Measurements from ENCODE around the gene OR5H2. TPM values are rescaled to one million over a fixed set of nuclear protein-coding genes. Genes with fewer than 3 reads are reported as not detected.

Gene OR5H2
- total and polyA plus RNA-seq, 2 of the 8 experiments (the other 6 are each of a cell fraction or from before 2014, with no cell fraction given) = not detected

- Histone ChIP-seq H3K4me2 (ENCODE audit: insufficient read depth in 1 of 2, low read depth in 2 of 2, low read length in 2 of 2) (no peak within 1 kb of the TSS), H3K9me3 (ENCODE audit: insufficient read depth in 2 of 2, low read depth in 1 of 2, low read length in 1 of 2) (0 out of 4 replicates have a peak, but pooled peaks cover 0 to 3% of the 10 kb centered on the region in 2 experiments), H2AK5ac (ENCODE audit: low read depth, low read length) (no peak within 1 kb of the TSS), H3K36me3 (ENCODE audit: control insufficient read depth in 2 of 4, insufficient read depth in 4 of 4, low read length in 3 of 4) (no peaks in the 10 kb centered on the region), H3K56ac (replicated peaks; ENCODE audit: insufficient read length, low read depth, low read length) (no peak within 1 kb of the TSS), H3K79me1 (ENCODE audit: low read depth, low read length) (no peaks in the 10 kb centered on the region), H3K27ac (ENCODE audit: low read depth, low read length) (no peak within 1 kb of the TSS), H3K23ac (ENCODE audit: insufficient read length) (no peak within 1 kb of the TSS), H4K20me1 (replicated peaks in 1 of 2; ENCODE audit: control insufficient read depth in 1 of 2, insufficient read depth in 2 of 2, low read length in 2 of 2) (no peaks in the 10 kb centered on the region), H4K8ac (ENCODE audit: extremely low read depth, insufficient read depth, low read length) (no peak within 1 kb of the TSS), H2BK15ac (ENCODE audit: low read length) (no peak within 1 kb of the TSS), H2BK120ac (replicated peaks; ENCODE audit: low read depth, low read length) (no peak within 1 kb of the TSS), H2BK5ac (ENCODE audit: low read depth, low read length) (no peak within 1 kb of the TSS), H2BK20ac (ENCODE audit: low read length) (no peak within 1 kb of the TSS), H2BK12ac (ENCODE audit: low read depth, low read length) (no peak within 1 kb of the TSS), H3K4ac (replicated peaks; ENCODE audit: insufficient read length, low read depth, low read length) (no peak within 1 kb of the TSS), H3K79me2 (ENCODE audit: control insufficient read depth in 1 of 2, insufficient read depth in 2 of 2, low read length in 2 of 2) (no peaks in the 10 kb centered on the region), H3K23me2 (ENCODE audit: low read depth, low read length) (no peaks in the 10 kb centered on the region), H3K14ac (ENCODE audit: insufficient read length) (no peak within 1 kb of the TSS), H4K5ac (ENCODE audit: insufficient read length, low read depth, low read length) (no peak within 1 kb of the TSS), H3K4me1 (replicated peaks in 1 of 4; ENCODE audit: control insufficient read depth in 3 of 4, insufficient read depth in 4 of 4, low read length in 3 of 4) (no peaks in the 10 kb centered on the region; a peak in 1 of 7 replicates), H3K9ac (replicated peaks in 1 of 4; ENCODE audit: extremely low read depth in 1 of 4, low read depth in 3 of 4, low read length in 3 of 4) (no peak within 1 kb of the TSS; a peak in 1 of 7 replicates), H2AFZ (ENCODE audit: low read length) (no peak within 1 kb of the TSS), H3K18ac (ENCODE audit: extremely low read depth, low read length) (no peak within 1 kb of the TSS), H4K91ac (replicated peaks; ENCODE audit: insufficient read length, low read length) (no peak within 1 kb of the TSS), H3K27me3 (replicated peaks in 1 of 4; ENCODE audit: control insufficient read depth in 3 of 4, extremely low read depth in 1 of 4, insufficient read depth in 3 of 4, low read length in 3 of 4) (peaks cover 0 to 1% (median 0%) of the 10 kb centered on the region in 4 experiments; a peak in 1 of 7 replicates), H3K4me3 (ENCODE audit: extremely low read depth in 1 of 4, insufficient read depth in 2 of 4, low read depth in 3 of 4, low read length in 4 of 4) (no peak within 1 kb of the TSS)
- no peak for DNase-seq (ENCODE audit: low read depth in 1 of 2, low spot score in 2 of 2)
- FAIRE-seq = no peak
- WGBS, 2 experiments (ENCODE audit: extremely low coverage in 1 of 2, insufficient coverage in 1 of 2, insufficient read length in 1 of 2, insufficient replicate concordance in 2 of 2, low coverage in 1 of 2, low lambda C conversion rate in 2 of 2, missing lambda C conversion rate in 1 of 2) = 89% methylated on average over 3 of the region's 3 CpGs; no CpG with 5 or more reads in 1 of the 2 experiments
- CTCF ChIA-PET (ENCODE audit: partially characterized antibody) = no interaction called here
- TF ChIP-seq RNF2 (IDR thresholded peaks at IDR 0.05; ENCODE audit: borderline replicate concordance, low read depth, low read length, missing control alignments, poor library complexity, severe bottlenecking) (no peak), HDAC6 (IDR thresholded peaks at IDR 0.05; ENCODE audit: low read depth, low read length) (no peak), SP1 (IDR thresholded peaks at IDR 0.05; ENCODE audit: low read depth, low read length) (no peak), TAF1 (IDR thresholded peaks at IDR 0.05; ENCODE audit: low read depth, low read length) (no peak), PHF8 (conservative IDR thresholded peaks at IDR 0.05; ENCODE audit: low read depth, low read length) (no peak), GABPA (IDR thresholded peaks at IDR 0.05; ENCODE audit: borderline replicate concordance, insufficient read depth, low read length) (no peak), POLR2A (IDR thresholded peaks at IDR 0.05; ENCODE audit: control extremely low read depth in 1 of 2, low read depth in 2 of 2, low read length in 2 of 2) (no peak), JUN (IDR thresholded peaks at IDR 0.05; ENCODE audit: low read depth, low read length) (no peak), SP4 (IDR thresholded peaks at IDR 0.05; ENCODE audit: low read length) (no peak), EP300 (IDR thresholded peaks at IDR 0.05; ENCODE audit: borderline replicate concordance in 1 of 2, low read depth in 2 of 2, low read length in 2 of 2) (no peak)
- POLR2A ChIA-PET (ENCODE audit: partially characterized antibody) = no interaction called here
Measured at GRCh38 chr3:98263944-98264343, 18.4 kb upstream of the OR5H2 start, which contains the start of gene OR5H6. Gene OR5H6, plus strand, starts transcription at chr3:98264244. Its CDS starts 89 bp downstream, at chr3:98264333.
